ENCODE data around the gene COX20. TPM values are rescaled to one million over a fixed set of nuclear protein-coding genes. Genes with fewer than 3 reads are reported as not detected.

The COX20 gene
- polyA plus RNA-seq, 2 of the 4 experiments (the other 2 are of a cell fraction), result 65.4 to 74.6 TPM

DNA sequence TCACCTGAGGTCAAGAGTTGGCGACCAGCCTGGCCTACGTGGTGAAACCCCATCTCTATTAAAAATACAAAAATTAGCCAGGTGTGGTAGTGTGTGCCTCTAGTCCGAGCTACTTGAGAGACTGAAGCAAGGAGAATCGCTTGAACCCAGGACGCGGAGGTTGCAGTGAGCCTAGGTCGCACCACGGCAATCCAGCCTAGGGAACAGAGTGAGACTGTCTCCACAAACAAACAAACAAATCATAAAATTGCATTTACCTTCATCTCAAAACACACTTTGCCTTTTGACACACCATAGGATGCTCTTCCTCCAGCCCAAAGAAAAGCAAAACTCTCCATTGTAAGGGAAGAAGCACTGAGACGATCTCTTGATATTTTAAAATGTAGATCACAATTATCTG, 24.6 kb downstream of the COX20 start:
- H3K9me3 ChIP-seq, result no peaks in the 10 kb centered on the region
- FAIRE-seq, result no peak
- H3K4me2 ChIP-seq, result peak overlapping the region; percentile 88
- CTCF ChIA-PET, result interaction anchor here (0.9 to 3.4 kb wide), 4 partner anchors 23 to 183 kb away, joined by 3 to 17 read pairs (median 4); no protein-coding TSS in a partner anchor
- no peak for TF ChIP-seq MYC (IDR thresholded peaks at IDR 0.05; ENCODE audit: borderline replicate concordance, low read length)
- no peak for TF ChIP-seq RCOR1 (IDR thresholded peaks at IDR 0.05; ENCODE audit: low read depth, low read length)
- no peak for TF ChIP-seq JUNB (IDR thresholded peaks at IDR 0.05)
- TF ChIP-seq, protein P1, sequence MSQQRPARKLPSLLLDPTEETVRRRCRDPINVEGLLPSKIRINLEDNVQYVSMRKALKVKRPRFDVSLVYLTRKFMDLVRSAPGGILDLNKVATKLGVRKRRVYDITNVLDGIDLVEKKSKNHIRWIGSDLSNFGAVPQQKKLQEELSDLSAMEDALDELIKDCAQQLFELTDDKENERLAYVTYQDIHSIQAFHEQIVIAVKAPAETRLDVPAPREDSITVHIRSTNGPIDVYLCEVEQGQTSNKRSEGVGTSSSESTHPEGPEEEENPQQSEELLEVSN (IDR thresholded peaks at IDR 0.05; ENCODE audit: borderline replicate concordance, low read depth), result no peak
- TF ChIP-seq, protein P2, sequence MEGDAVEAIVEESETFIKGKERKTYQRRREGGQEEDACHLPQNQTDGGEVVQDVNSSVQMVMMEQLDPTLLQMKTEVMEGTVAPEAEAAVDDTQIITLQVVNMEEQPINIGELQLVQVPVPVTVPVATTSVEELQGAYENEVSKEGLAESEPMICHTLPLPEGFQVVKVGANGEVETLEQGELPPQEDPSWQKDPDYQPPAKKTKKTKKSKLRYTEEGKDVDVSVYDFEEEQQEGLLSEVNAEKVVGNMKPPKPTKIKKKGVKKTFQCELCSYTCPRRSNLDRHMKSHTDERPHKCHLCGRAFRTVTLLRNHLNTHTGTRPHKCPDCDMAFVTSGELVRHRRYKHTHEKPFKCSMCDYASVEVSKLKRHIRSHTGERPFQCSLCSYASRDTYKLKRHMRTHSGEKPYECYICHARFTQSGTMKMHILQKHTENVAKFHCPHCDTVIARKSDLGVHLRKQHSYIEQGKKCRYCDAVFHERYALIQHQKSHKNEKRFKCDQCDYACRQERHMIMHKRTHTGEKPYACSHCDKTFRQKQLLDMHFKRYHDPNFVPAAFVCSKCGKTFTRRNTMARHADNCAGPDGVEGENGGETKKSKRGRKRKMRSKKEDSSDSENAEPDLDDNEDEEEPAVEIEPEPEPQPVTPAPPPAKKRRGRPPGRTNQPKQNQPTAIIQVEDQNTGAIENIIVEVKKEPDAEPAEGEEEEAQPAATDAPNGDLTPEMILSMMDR (IDR thresholded peaks at IDR 0.05), result no peak
- no peak for TF ChIP-seq NPAS2 (CRISPR knock-in tag; IDR thresholded peaks at IDR 0.05; ENCODE audit: borderline replicate concordance)
- no peak for TF ChIP-seq RARB (CRISPR knock-in tag; IDR thresholded peaks at IDR 0.05)
- no peak for TF ChIP-seq HEYL (CRISPR knock-in tag; IDR thresholded peaks at IDR 0.05)
- TF ChIP-seq EP300 (IDR thresholded peaks at IDR 0.05), result no peak
- no peak for TF ChIP-seq NR3C1 (IDR thresholded peaks at IDR 0.05)
- no peak for TF ChIP-seq ZSCAN20 (CRISPR knock-in tag; IDR thresholded peaks at IDR 0.05)
- no peak for TF ChIP-seq HOXB13 (CRISPR knock-in tag; IDR thresholded peaks at IDR 0.05; ENCODE audit: low read depth)
- TF ChIP-seq, protein P3, sequence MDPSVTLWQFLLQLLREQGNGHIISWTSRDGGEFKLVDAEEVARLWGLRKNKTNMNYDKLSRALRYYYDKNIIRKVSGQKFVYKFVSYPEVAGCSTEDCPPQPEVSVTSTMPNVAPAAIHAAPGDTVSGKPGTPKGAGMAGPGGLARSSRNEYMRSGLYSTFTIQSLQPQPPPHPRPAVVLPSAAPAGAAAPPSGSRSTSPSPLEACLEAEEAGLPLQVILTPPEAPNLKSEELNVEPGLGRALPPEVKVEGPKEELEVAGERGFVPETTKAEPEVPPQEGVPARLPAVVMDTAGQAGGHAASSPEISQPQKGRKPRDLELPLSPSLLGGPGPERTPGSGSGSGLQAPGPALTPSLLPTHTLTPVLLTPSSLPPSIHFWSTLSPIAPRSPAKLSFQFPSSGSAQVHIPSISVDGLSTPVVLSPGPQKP (IDR thresholded peaks at IDR 0.05; ENCODE audit: low read depth, low read length), result no peak
- H3K4me1 ChIP-seq, result peaks cover 57% of the 10 kb centered on the region
- no peak for DNase-seq (ENCODE audit: low read depth in 1 of 2, low spot score in 1 of 2)
- POLR2A ChIA-PET, result interaction anchor here (1.1 to 5.5 kb wide), 3 partner anchors 10 to 110 kb away, joined by 3 to 102 read pairs (median 6); a partner anchor contains a TSS
- whole genome bisulfite sequencing (ENCODE audit: missing lambda C conversion rate), result 65% methylated on average over 9 of the region's 9 CpGs
- H3K27ac ChIP-seq, result 0 out of 6 replicates have a peak overlapping the region, but pooled peaks of 1 of the 2 experiments have one; percentile 10
- no peak for ATAC-seq
- peak overlapping the region; percentile 100 for H3K4me3 ChIP-seq

DNA sequence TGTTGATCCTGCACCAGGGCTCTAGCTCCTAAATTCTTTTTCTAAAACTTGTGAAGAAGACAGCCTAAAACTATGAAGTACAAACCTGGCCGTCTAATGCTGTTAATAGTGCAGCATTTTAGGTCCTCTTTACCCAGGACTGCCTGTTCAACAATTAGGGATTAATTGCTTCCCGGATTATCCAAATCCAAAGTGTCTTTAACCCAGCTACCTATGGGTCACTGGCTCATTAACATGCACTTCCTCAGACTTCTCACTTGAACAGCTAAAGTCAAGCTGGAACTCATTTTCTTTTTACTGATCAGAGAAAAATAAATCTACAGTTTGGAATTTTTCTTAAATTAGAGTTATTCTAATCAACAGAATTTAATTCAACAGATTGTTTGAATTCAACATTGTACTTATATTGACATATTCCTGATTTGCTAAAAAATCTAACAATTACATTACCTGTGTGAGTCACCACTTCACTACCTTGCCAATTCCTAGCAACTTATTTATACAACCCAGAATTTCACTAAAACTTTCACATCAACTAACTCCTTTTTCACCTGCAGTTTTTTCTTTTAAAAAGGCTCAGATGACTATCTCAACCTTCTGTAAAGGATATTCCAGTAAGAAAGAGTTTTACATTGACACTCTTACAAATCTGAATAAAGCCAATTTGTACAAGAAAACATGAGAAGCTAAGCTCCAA, 25.6 kb downstream of the COX20 start:
- CTCF ChIA-PET, result interaction anchor here (0.9 to 3.9 kb wide), 7 partner anchors 10 to 181 kb away, joined by 3 to 28 read pairs (median 4); partner anchors contain the start of gene COX20
- no peak for FAIRE-seq
- Histone ChIP-seq H3K4me2 (peak overlapping the region; percentile 88), H3K4me3 (peak overlapping the region; percentile 100), H3K27ac (peak overlapping the region in 1 of 2 experiments; percentile 56; a peak in 3 of 6 replicates), H3K9me3 (no peaks in the 10 kb centered on the region), H3K4me1 (peaks cover 63% of the 10 kb centered on the region)
- no peak for ATAC-seq
- 4% methylated on average over 2 of the region's 2 CpGs for WGBS (ENCODE audit: missing lambda C conversion rate)
- TF ChIP-seq MAZ (IDR thresholded peaks at IDR 0.05; ENCODE audit: borderline replicate concordance, low read depth, low read length) (no peak), HOXA7 (CRISPR knock-in tag; IDR thresholded peaks at IDR 0.05) (peak; percentile 68; the same call in 1 of the 2 replicates), EHMT2 (IDR thresholded peaks at IDR 0.05; ENCODE audit: low read depth) (no peak), FOSL2 (IDR thresholded peaks at IDR 0.05) (no peak), FOSL2 (CRISPR knock-in tag; IDR thresholded peaks at IDR 0.05) (peak; percentile 46), ZNF302 (CRISPR knock-in tag; IDR thresholded peaks at IDR 0.05) (no peak), CHD2 (IDR thresholded peaks at IDR 0.05; ENCODE audit: low read length, partially characterized antibody) (no peak), ZFP36 (IDR thresholded peaks at IDR 0.05; ENCODE audit: borderline replicate concordance, partially characterized antibody) (no peak)
- TF ChIP-seq, protein P4, sequence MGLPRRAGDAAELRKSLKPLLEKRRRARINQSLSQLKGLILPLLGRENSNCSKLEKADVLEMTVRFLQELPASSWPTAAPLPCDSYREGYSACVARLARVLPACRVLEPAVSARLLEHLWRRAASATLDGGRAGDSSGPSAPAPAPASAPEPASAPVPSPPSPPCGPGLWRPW (IDR thresholded peaks at IDR 0.05), result no peak
- POLR2A ChIA-PET, result interaction anchor here (0.7 to 5.5 kb wide), 3 partner anchors 26 to 109 kb away, joined by 6 to 102 read pairs (median 57); partner anchors contain the start of gene COX20
- DNase-seq (ENCODE audit: low read depth in 1 of 2, low spot score in 1 of 2), result no peak

Measured in A549 (cell line).